Mesenteric fat pad (tissue), 1 donor: ENCODE data around the gene CENPS. TPM values are rescaled to one million over a fixed set of nuclear protein-coding genes. Genes with fewer than 3 reads are reported as not detected.
A peak's percentile ranks its signal among the peaks of the same experiment; 100 is the strongest.
"Not testable (repeated sequence)": the region's sequence is repeated elsewhere in the genome, so short reads cannot be mapped to it uniquely, and the experiment has no call there.

Experiments used
- DNase-seq: peaks from one replicate; pipeline ENCODE4 v3.0.0-alpha.2; 2020; ENCODE audit warnings: low spot score
- total RNA-seq: library from RNA; stranded (reverse); fragmentation: NEBNext Ultra II Directional; extraction: Animal tissue kit (Norgen Biotek cat#: 25700); gene quantifications from one replicate; pipeline ENCODE4 v1.2.1, GENCODE V29; 2021
- donor health status: DM: yes; HTN: yes; CAD: no.

Gene CENPS
- total RNA-seq, 1 donor from 2014 or later = 6.7 TPM

DNA sequence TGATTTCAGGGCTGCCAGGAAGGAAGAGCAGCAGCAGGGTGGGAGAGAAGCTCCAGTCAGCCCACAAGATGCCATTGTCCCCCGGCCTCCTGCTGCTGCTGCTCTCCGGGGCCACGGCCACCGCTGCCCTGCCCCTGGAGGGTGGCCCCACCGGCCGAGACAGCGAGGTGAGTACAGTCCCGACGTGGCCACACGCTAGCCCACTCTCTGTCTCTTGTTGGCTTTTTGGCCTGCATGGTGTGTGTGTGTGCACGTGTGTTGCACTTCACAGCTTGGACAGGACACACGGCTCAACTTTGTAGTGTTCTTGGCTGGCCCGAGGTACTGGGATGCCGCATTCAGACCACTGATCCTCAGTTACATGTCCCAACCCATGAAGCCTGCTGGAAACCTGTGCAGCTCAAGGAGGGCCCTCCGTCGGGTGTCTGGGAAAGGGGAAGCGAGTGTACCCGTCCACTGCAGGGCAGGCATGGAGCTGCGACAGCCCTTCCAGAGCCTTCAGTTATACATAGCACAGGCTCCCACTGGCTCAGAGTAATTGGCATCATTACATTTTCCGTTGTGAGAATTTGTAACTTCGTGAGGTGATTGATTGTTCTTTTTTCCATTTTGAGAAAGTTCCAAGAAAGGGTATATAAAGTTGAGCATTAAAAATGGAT is 20.1 kb downstream of the CENPS start:
- DNase-seq = no peak

DNA sequence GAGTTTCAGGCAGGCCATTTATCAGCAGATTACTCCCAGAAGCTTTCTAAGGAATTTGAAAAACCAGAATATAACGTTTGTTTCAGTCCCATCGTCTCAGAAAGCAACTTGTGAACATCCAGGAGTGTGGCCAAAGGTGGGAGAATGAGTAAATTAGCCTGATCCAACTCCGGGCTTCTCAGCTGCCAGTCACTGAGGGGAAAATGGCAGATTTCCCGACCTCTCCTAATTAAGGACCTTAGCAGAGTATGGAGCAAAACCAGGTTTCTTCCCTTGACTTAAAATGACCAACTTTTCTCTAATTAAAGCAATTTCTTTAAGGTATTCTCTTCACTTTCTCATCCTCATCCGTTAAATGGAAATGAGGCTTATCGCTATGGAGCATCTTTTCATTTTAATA is 20.6 kb downstream of the CENPS start:
- no peak for DNase-seq

DNA sequence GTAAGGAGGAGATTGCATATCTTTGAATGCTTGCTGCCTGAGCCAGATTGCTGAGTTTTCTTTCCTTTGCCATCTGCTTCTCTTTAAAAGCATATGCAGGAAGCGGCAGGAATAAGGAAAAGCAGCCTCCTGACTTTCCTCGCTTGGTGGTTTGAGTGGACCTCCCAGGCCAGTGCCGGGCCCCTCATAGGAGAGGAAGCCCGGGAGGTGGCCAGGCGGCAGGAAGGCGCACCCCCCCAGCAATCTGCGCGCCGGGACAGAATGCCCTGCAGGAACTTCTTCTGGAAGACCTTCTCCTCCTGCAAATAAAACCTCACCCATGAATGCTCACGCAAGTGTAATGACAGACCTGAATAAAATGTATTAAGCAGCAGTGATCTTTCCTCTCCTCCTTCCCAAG is 21.1 kb downstream of the CENPS start:
- DNase-seq = no peak

DNA sequence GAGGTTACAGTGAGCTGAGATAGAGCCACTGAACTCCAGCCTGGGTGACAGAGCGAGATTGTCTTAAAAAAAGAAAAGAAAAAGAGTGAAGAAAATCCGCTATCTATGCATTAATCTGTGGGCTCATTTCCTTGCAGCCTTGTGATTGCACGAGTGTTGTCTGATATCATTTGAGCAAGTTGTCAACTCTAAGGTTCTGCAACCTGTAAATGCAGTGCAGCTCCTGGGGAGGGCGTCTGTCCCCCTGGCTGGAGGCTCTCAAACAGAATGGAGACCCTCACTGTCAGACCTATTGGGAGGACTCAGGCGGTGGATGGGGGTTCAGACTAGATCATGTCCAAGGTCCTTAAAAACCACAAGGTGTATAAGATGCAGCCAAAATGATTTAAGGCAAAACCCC is 25.8 kb downstream of the CENPS start:
- no peak for DNase-seq

DNA sequence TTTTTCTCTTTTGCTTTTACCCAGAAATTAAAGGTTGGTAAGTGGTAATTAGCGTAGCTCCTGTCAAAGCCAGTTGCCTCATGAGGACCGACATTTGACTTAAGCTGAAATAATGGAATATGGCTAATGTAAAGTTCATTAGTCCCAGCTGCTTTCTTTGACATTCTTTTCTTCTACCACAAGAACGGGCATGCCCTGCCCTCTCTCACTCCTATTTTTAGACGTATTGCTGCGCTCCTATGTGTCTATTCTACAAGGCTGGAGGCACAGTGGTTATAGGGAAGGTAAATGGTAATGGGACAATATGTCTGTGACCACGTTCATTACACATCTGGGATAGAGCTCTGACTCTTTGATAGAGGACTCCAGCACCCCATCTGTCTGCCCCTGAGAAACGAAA is 26.4 kb downstream of the CENPS start:
- no peak for DNase-seq

DNA sequence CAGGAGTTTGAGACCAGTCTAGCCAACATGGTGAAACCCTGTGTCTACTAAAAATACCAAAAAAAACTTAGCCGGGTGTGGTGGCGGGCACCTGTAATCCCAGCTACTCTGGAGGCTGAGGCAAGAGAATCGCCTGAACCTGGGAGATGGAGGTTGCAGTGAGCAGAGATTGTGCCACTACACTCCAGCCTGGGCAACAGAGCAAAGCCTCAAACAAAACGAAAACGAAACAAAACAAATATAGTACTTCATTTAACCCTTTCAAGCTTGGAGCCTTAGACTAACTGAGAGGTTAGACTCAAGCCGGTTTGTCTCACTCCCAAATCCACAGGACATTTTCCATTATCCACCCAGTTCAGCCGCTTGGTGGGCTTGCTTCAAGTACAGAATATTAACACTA is 27.2 kb downstream of the CENPS start:
- not testable (repeated sequence) for DNase-seq

DNA sequence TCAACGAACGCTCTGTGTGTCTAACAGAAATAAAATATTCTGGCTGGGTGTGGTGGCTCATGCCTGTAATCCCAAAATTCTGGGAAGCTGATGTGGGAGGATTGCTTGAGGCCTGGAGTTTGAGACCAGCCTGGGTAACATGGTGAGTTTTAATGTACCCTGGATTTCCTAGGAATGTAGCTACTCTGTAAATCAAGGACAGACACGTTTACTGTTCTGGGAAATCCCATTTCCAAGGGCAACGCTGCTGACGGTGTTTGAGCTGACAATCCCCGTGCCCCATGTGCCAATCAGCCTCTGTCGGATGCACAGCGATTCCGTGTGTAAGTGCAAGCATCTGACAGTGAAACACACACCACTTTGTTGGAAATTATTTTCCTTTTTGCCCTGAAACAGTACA is 27.6 kb downstream of the CENPS start:
- no peak for DNase-seq

DNA sequence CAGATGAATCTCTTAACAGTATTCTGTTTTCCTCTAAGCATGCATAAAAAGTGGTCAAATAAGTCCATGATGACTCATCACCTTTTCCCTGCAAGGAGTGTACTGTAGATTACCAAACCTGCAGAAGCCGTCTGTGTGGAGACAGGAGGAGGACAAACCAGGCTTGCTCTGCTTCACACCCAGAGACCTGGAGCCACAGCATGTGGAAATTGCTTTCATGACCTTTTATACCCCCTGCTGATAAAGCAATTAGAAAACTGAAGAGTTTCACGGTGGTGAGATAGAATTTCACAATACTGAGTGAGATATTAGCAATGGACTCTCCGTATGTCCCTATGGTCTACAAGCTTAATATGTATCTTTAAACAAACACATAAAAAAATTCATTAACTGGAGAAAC is 29.0 kb downstream of the CENPS start:
- no peak for DNase-seq

DNA sequence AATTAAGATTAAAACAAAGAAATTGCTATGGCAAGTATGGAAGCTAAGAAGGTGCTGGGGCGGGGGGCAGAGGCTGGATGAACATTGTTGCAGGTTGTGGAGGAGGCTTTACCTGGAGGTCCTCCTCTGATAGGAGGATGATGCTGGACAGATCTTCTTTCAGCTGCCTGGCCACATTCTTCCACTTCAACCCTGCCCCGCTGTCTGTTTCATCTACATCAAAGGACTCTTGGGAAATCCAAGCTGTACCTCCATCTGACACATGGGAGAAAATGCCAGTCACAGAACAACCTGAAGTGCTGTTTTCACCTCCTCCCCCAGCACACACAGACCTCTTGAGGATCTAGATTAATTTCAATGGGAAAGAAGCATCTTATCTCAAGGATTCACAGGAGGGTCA is 36.8 kb downstream of the CENPS start:
- no peak for DNase-seq

DNA sequence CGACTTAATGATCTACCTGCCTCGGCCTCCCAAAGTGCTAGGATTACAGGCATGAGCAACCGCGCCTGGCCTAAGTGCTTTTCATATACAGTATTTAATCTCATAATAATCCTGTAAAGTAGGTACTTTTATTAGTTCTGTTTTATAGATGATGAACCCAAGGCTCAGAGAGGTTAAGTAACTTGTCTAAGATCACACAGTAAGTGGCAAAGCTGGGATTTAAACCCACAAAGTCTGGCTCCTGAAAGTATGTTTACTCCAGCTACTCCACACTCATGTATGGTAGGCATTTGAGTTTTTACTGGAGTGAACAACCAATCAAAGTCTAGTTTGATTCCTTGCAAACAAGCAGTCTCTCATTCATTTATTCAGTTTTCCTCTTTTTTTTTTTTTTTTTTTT is 39.8 kb downstream of the CENPS start:
- no peak for DNase-seq

DNA sequence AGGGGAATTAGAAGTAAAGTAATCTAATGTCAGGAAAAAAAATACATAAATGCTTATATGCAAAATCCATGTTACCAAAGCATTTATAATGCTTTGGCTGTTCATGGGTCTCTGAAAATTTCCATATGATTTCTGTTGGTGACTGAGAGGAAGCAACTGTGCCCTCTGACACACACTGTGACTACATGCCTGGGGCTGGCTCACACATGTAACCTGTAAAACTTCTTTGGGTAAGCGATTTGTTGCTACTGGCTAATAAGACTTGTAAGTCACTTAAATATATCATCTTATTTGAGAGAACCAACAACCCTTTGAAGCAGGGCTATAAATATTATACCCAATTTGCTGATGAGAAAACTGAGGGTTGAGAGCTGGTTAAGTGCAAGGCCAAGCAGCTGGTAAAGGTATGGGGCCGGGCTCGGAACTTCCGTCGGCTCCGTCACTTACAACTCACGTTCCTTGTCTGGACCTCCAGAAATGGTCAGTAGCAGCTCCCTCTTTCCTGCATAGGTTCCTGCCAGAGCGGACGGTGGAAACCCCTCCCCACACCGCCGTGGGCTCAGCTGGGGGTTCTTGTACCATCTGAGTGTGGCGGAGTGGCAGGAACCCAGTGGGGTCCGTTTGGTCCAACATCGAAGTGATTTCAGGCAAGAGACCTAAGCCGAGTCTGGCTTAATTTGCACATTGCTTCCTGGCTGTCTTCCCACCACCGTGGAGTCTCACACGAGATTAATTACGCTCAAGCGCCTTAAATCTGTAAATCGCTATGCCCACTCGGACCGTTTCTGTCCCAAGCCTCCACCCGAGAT is 41.4 kb downstream of the CENPS start:
- no peak for DNase-seq

DNA sequence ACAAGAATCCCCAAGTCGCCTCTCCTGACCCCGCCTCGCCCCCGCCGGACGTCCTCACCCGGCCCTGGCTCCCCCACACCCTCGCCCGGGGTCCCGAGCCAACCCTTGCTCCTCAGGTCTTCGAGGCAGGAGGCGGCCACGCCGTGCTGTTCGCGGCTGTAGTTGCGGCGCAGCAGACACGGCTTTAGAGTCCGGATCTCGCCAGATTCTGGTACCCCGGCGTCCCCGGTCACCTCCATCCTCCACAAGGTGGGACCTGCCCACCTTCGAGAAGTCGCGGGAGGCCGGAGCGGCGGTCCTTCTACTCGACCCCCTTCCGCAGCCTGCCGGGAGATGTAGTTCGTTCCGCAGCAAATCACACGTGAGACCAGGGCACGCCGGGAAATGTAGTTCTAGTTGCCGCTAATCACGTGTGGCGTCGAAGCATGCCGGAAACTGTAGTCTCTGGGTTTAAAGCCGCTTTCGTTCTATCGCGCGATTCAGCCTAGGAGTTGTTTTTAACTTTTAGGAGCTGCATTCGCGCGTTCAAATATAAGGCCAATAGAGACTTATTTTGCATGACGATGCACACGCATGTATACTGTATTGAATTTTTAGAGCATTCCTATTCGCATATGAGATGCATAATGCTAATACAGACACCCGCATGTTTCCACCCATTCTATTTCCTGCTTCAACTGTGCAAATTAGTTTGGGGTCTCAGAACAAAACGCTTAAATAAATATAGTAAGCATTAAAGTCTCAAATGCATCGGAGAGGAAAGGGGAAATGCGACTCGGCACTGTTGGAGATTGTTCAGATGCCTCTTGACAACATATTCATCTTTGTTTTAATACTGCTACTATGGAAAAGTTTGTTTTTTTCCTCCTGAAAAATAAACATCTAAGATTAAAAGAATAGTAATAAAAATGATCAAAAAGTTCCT is 42.2 kb downstream of the CENPS start, which contains the start of gene DFFA:
Gene DFFA, minus strand, starts transcription at position 310 of the 925 bp plus-strand sequence. Its CDS starts 71 bp downstream, at position 239.
- peak; percentile 95 for DNase-seq

DNA sequence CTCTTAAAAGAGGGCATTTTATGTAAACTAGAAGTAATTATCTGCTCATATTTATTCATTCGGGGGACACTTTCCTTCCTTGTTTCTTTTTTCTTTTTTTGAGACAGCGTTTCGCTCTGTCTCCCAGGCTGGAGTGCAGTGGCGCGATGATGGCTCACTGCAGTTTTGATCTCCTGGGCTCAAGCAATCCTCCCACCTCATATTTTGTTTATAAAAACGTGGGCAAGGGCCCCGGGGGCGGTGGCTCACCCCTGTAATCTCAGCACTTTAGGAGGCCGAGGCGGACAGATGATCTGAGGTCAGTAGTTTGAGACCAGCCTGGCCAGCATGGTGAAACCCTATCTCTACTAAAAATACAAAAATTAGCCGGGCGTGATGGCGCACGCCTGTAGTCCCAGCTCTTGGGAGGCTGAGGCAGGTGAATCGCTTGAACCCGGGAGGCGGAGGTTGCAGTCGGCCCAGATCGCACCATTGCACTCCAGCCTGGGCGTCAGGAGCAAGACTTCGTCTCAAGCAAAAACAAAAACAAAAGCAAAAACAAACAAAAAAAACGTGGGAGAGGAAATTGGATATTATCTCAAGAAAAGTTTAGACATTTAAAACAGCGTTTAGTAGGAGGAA is 43.0 kb downstream of the CENPS start:
- no peak for DNase-seq

DNA sequence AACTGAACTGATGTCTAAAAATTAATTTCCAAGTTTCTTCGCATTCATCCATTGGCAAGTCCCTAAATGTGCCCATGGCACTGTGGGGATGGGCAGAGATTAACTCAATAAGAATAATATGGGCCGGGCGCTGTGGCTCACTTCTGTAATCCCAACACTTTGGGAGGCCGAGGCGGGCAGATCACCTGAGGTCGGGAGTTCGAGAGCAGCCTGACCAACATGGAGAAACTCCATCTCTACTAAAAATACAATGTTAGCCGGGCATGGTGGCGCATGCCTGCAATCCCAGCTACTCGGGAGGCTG is 44.0 kb downstream of the CENPS start:
- DNase-seq = not testable (repeated sequence)

DNA sequence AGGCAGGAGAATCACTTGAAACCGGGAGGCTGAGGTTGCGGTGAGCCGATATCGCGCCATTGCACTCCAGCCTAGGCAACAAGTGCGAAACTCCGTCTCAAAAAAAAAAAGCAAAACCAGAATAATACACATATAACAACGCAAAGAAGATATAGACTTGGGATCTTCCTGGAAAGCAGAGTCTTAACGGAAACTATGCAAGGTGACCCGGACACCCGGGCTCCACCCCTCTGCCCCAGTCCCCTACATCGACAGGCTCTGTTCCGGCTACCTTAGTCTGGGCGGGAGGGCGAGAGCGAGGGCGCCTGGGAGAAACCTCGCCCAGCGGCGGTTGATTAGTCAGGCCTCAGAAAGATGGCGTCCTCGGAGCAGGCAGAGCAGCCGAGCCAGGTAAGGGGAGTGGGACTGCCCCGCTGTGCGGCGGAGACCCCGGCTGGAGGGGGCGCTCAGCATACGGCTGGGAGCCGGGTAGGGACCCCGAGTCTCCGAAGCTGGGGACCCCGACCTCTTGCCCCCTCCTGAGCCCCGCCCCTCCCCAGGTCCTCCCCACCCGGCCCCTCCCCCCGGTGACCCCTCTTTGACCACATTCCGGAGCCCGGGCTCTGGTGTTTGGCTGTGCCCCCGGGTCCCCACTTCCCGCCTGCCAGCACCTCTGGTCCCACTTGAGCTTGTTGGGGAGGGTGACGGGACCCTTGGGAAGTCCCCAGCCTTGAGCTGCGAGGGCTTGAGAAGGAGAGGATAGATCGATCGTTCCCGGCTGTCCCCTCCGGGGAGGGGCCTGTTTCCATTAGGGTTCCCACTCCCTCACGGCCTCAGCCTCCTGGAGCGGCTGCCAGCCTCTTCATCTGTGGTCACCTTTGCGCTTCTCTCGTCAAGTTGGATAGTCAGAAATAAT is 44.6 kb downstream of the CENPS start, which contains the start of gene PEX14:
Gene PEX14, plus strand, starts transcription at position 338 of the 895 bp plus-strand sequence. Its CDS starts 17 bp downstream, at position 355.
- peak; percentile 95 for DNase-seq

DNA sequence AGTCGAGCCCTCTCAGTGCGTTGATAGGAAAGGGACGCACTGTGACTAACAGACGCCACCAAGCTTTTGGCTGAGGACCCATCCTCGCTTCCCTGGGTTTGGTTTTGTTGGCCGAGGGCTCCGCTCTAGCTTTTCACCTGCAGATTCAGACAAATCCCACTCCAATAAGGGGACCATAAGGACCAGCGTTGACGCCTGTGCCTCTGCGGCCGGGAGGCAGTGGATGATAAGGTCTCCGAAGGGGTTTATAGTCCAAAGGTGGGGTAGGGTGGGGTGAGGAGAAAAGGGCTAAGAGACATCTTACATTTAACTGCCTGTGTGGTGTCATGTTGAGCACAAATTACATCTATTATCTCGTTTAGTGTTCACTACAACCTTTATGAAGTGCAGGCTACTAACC is 45.3 kb downstream of the CENPS start:
- no peak for DNase-seq

DNA sequence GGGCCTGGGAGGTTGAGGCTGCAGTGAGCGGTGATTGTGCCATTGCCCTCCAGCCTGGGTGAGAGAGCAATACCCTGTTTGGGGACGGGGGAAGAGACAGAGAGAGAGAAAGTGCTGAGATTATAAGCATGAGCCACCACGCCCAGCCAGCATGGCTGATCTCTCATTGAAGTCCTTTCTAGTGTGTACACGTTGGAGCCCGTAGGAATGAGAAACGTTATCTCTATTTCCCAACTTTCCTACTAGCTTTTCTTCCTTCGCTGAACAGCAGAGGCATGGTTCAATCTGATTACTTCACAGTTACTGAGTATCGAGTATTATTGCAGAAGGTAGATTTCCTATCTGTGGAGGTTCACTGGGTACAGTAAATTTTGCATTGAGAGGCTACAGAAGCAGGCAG is 49.1 kb downstream of the CENPS start:
- no peak for DNase-seq

DNA sequence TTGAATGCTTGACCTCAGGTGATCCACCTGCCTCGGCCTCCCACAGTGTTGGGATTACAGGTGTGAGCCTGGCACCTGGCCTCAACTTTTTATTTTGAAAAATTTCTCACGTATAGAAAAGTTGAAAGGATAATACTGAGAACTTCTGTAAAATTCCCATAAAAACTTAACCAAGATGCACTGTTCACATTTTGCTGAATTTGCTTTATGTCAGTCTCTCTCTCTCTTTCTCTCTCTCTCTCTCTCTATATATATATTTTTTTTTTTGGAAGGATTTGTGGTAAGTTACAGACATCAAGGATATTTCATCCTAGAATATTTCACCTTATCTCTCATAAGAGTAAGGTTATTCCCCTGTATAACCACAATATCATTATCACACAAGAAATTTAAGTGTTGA is 50.4 kb downstream of the CENPS start:
- no peak for DNase-seq

DNA sequence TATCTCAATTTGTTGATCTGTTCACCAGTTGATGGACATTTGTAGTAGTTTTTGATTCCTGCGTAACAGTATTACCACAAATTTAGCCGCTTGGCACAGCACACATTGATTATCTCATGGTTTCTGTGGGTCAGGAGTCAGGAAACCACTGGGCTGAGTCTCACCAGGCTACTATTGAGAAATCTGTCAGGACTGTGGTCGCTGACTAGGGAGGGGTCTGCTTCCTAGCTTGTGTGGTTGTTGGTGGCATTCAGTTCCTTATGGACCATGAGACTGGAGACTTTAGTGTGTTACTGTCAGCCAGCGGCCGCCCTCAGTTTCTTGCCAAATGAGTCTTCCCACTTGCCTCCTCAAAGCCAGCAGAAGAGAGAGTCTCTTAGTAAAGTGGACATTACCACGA is 54.3 kb downstream of the CENPS start:
- DNase-seq = no peak
